Inferior parietal cortex (tissue), 1 donor: ENCODE measurements around the gene DSCAML1.

Source experiments
- DNase-seq: peaks from one replicate; pipeline ENCODE4 v3.0.0-alpha.2; 2016; ENCODE audit errors: extremely low spot score

The DSCAML1 gene

DNA sequence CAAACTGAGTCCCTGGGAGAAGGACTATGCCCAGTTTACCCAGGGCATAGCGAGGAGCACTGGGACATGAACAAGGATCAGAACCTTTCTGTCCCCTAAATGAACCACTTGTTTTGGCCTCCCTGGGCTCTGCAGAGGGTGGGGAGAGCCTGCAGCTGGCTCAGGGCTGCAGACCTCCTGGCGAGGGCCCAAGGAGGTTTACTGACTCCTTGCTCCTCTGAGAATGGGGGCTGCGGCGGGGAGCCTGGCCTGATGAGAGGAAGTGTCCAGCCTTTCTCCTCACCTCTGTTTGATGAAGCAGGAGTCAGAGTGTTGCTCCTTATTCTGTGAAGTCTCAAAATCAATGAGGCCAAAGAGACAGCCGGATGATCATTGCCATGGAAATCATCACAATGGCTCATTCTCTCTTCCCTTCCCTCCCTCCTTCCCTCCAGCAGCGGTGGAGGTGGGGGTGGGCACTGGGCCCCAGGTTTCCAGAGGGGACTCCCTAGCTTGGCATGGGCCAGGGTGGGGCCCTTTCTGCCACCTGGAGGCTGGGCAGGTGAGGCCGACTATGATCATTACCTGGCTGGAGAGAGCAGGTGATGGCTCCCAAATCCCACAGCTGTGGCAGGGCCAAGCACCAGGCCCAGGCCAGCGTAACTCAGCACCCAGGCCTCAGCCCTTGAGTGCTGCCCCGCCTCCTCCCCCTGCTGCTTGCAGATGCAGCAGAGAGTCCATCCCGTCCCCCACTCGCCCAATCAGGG lies 299.6 kb downstream of the DSCAML1 start:
- peak; percentile 51 for DNase-seq

- DNase-seq, result no peak
Measured at GRCh38 chr11:117495357-117495756, 301.7 kb downstream of the DSCAML1 start.

- no peak for DNase-seq
Measured at GRCh38 chr11:117492578-117493251, 304.3 kb downstream of the DSCAML1 start.

DNA sequence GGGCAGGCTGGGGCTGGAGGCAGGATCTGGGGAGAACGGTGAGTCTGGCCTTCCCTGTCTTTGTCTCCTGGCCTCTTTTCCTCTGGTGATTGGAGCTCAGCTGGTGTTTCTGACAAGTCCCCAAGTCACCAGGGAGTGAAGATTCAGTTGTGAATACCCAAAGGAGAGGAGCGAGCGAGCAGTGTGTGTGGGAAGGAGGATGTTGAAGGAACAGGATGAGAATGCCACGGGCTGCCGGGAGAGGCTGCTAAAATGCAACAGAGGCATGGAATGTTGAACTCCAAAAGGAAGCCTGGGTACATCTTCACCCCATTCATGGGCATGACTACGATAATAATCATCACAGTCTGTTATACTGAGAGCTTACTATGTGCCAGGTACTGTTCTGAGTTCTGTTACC lies 306.1 kb downstream of the DSCAML1 start:
- DNase-seq, result no peak

DNA sequence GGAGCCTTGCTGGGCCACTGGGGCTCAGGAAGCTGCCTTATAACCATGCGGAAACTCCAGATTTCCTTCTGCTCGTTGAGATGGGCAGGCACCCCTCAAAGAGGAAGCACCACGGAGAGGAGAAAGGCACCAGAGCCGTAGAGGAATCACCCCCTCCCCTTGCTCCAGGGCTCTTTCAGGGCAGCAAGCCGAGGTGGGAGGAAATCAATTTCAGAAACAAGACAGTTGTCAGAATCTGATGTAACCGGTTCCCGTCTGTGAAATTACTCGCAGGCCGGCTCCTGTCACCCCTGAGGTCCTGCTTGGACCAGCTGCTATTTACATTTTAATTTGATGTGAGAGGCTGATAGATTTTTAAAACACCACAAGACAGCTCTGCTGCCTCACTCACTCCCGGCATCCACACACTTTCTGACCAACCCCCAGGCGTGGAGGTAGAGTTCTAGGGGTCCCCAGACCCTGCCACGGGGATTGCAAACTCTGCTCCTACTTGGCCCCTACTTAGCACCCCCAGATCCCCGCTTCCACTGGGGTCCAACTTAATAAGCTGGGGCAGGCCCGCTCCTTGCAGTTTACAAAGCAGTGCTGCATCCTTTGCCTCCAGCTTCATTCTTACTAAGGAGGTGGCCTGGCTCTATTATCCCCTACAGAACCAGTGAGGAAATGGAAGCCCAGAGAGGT lies 306.9 kb downstream of the DSCAML1 start:
- no peak for DNase-seq

DNA sequence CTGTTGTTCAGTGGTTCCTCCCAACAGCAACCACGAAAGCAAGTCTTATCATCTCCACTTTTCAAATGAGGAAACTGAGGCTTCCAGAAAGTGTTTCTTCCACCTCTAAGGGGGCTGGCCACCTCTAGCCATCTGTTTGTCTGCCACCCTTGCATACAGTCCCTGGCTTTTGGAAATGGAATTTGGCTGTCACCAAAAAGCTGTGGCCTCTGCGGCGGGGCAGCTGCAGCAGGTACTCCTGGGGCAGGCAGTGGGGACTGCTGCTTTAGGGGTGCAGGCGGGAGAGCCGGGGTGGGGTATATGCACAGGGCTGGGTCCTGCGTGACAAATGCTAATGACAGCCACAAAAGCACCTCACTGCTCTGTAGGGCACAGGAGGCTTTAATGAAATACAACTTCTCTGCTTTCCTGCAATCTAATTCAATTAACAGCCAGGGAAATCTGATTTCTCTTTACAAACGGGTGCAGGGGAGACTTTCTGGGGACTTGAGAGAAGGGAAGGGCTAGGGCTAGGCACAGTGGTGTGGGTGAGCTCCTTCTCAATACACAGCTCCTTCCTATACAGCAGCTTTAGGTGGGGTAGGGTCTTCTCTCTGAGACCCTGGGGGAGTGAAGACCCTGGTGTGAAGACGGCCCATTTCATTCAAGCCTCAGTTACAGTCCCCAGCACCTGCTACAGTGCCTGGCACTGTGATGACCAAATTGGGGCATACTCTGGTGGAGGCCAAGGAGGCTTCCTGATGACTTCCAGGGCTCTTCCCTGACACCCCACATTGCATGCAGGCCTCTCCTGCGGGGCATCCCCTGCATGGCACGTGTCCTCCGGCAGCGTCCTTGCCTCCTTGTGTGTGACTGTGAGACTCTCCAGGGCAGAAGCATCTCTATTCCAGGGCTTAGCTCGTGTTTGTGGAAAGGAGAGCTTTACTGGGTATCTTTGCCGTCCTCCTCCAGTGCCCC lies 307.7 kb downstream of the DSCAML1 start:
- DNase-seq, result no peak

DNA sequence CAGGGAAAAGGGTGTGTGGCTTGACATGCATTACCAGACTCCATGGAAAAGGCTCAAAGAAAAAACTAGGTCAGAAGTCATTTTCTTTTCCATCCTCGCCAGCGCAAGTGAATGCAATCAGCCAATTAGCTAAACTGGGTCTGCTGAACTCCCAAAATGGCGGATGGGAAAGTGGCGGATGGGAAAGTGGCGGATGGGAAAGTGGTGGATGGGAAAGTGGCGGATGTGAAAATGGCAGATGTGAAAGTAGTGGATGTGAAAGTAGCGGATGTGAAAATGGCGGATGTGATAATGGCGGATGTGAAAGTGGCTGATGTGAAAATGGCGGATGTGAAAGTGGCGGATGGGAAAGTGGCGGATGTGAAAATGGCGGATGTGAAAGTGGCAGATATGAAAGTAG lies 311.0 kb downstream of the DSCAML1 start:
- no peak for DNase-seq

- DNase-seq, result no peak
Measured at GRCh38 chr11:117484156-117484555, 312.9 kb downstream of the DSCAML1 start.

DNA sequence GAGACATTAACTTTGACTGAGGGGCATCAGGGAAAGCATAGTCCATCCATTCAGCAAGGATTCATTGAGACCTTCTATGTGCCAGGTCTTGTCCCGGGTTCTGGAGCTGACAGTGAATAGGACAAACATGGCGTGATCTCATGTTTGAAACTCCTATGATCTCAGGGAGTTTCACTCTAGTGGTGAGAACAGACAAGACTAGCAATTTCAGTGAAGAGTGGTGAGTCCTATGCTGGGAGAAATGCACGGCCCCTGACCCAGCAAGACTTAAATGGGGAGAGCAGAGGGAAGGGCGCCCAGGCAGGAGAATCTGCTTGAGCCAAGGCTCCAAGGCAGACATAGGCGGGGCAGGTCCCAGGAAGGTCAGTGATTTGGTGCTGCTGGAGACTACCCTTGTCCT lies 313.6 kb downstream of the DSCAML1 start:
- no peak for DNase-seq

GRCh38 chr11:117482881-117483280 lies 314.1 kb downstream of the DSCAML1 start:
- no peak for DNase-seq

DNA sequence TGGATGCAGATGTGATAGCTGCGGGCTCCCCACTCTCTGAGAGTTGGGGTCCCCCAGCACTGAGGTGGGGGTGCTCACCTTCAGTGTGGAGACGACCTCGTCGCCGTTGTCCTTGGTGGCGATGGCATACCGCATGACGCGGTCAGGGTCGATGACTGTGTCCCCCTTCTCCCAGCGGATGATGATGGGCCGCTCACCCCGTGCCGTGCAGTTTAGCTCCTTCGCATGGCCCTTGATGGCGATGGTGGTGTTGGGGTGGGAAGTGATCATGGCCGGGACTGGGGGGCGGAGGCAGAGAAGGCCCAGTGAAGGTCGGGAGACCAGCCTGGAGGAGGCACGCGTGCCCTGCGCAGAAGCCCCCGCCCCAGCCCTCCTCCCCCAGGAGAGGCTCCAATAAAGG lies 315.1 kb downstream of the DSCAML1 start:
- no peak for DNase-seq

DNA sequence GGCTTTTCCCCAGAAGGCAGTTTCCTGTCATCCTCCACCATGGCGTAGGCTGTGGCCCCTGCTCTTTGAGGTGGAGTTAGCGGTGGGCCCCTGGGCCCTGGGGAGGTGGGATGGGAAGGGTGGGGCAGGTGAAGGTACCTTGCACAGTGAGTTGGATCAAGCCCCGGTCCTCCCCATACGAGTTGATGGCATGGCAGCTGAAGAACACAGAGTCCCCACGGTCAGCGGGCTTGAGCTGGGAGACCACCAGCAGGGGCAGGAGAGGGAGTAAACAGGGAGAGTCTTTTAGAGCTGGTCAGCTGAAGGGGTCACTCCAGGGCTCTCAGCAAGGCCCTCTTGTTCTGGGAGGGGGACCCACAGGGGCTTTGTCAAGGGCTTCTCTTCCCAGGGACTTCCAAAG lies 316.0 kb downstream of the DSCAML1 start:
- DNase-seq, result no peak

- DNase-seq, result no peak
Measured at GRCh38 chr11:117480221-117480620, 316.8 kb downstream of the DSCAML1 start.

DNA sequence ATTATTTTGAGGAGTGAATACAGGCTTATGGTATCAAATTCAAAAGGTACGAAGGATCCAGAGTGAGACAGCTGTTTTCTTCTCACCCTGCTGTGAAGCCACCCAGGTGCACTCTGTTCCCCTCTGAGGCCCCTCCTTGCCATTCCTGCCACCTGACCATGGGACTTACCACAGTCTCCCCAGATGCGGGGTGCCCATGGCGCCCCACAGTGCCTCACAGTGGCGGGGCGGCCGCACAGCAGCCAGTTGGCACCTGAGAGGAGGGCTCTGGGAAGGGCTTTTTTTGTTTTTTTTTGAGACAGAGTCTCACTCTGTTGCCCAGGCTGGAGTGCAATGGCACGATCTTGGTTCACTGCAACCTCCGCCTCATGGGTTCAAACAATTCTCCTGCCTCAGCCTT lies 317.6 kb downstream of the DSCAML1 start:
- DNase-seq, result no peak

DNA sequence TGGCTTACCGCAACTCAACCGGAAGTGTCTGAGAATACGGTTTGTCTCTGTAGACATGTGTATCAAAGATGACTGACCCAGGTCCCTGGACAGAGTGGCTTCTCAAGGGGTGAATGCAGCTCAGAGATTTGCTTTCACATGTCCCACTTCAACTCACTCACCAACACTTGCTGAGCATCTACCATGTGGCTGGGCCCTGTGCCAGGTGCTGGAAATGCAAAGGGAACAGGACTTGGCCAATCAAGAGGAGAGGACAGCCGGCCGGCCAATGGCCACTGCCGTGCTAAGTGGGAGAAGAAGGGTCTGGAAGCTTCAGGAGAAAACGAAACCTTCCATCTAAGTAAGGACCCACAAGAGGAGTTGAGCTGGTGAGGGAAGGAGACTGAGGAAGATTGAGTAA lies 318.1 kb downstream of the DSCAML1 start:
- no peak for DNase-seq

- DNase-seq, result no peak
Measured at GRCh38 chr11:117478126-117478860, 318.7 kb downstream of the DSCAML1 start.

GRCh38 chr11:117477721-117478120 lies 319.3 kb downstream of the DSCAML1 start:
- no peak for DNase-seq

- no peak for DNase-seq
Measured at GRCh38 chr11:117476531-117477142, 320.4 kb downstream of the DSCAML1 start.

DNA sequence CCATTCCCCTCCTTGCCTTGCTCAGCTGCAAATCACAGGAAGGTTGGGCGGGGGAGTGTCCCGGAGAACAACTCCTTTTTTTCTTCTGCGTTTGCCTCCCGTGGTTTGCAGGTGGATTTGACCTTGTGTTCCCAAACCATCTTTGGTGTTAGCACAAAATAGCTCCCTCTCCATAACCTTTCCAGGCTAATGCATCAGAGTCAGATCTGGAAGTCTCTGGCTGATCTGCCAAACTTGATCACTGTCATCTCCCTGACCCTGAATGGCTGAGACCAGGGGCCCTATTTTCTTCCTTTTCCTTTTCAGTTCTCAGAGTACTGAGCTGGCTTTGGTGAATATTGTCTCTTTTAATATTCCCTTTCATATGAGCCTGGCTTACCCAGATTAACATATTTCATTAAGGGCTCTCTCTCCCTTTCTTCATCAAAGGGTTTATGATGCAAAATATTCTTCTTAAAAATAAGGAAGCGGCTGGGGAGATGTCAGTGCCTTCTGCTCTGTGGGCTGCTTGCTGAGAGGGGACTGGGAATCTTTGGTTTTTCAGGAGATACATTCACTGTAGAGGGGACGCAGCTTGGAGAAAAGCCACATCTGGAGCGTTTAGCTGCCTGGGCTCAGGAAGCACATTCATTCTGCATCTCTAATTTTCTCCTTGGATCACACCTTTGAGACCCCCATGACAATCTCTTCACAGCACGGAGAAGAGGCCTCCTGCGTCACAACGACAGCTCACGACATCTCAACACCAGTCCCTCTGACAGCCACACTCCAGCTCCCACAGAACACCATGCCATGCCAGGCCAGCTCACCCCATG lies 321.1 kb downstream of the DSCAML1 start:
- no peak for DNase-seq
